ENCODE results near the gene TRIM32. TPM values are rescaled to one million over a fixed set of nuclear protein-coding genes. Genes with fewer than 3 reads are reported as not detected.

The TRIM32 gene
- total RNA-seq, 2 donors from 2014 or later, result 6.9 to 16.2 TPM

- DNase-seq (ENCODE audit: low spot score in 2 of 2), result no peak
- peaks cover 14 to 15% of the 10 kb centered on the region in 2 donors for H3K9me3 Mint-ChIP-seq
- no peak overlapping the region for H3K27ac Mint-ChIP-seq
- ATAC-seq, result no peak
- peaks cover 55 to 75% of the 10 kb centered on the region in 2 donors for H3K36me3 Mint-ChIP-seq
These were observed 8.3 kb downstream of the TRIM32 start for GRCh38 chr9:116695438-116695837.

GRCh38 chr9:116697362-116697761, 10.3 kb downstream of the TRIM32 start:
- Mint-ChIP-seq H3K27ac (no peak overlapping the region), H3K9me3 (peaks cover 14 to 15% of the 10 kb centered on the region in 2 donors), H3K36me3 (peaks cover 73 to 84% of the 10 kb centered on the region in 2 donors)
- DNase-seq (ENCODE audit: low spot score in 2 of 2) (no peak), ATAC-seq (no peak)

GRCh38 chr9:116697887-116698286, 10.8 kb downstream of the TRIM32 start:
- peaks cover 78 to 79% of the 10 kb centered on the region in 2 donors for H3K36me3 Mint-ChIP-seq

DNA sequence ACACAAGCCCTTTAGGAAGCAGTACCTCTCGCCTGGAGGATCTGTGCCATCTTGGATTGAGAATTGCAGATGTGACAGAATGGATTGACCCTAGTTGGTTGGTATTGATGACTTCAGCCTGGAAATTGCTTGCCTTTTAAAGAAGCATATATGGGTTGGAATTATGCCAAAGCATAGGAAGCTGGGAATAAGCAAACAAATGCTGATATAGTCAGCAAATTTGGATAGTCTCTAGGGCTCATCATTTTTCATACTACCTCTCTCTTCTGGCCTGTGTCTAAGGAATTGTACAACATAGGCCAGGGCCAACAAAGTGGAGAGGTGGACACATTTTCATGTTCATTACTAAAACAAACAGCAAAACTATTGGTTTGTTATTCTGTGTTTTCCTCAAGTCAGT, 13.2 kb downstream of the TRIM32 start:
- Mint-ChIP-seq H3K36me3 (peaks cover 68 to 73% of the 10 kb centered on the region in 2 donors), H3K27ac (no peak overlapping the region), H3K9me3 (peaks cover 14 to 15% of the 10 kb centered on the region in 2 donors)
- DNase-seq (ENCODE audit: low spot score in 2 of 2) (no peak), ATAC-seq (no peak)

More at GRCh38 chr9:116697887-116698286, 10.8 kb downstream of the TRIM32 start:
- ATAC-seq (no peak), DNase-seq (ENCODE audit: low spot score in 2 of 2) (no peak)
- H3K27ac Mint-ChIP-seq, result no peak overlapping the region
- peaks cover 14 to 15% of the 10 kb centered on the region in 2 donors for H3K9me3 Mint-ChIP-seq

DNA sequence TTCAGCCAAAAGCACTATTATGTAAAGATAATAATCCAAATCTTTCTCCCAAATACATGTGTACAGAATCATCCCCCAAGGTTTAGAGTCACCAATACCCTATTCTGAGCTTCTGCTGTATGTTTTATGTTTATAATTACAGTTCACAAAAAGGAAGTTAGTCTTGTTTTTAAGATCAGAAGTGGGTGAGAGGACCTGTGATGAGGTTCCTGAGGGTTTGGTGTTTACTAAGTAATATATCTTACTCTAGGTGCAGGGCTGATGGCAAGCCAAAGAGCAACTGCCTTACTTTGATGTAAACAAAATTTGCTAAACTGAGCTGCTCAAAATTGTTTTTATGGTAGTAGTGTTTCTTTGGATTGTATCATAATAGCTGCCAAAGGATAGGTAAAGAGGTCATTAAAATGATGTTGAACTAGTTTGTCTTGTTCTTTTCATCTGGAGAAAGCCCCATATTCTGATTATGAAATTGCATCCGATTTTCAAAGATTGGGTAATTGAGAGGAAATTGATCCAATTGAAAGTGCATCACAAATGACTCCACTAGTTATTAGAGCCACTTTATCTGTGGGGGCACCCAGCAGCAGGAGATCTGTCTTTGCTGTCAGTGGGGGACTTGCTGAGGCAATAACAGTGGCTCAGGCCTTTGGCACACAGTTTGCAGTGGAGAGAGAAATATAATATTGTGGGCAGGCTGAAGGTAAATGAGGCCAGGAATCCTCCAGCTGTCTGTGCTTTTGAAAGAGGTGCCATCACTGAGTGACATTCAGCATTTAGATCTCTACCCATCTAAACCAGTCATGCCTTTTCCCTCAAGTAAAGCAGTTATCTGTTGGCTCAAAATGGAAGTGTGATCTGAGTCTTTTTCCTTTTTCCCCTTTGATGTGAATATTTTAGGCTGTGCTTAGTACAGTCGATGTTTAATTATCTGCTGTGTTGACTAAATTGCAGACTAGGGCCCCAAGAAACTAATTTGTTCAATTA, 14.1 kb downstream of the TRIM32 start:
- Mint-ChIP-seq H3K9me3 (peaks cover 9 to 15% of the 10 kb centered on the region in 2 donors), H3K36me3 (peaks cover 59 to 65% of the 10 kb centered on the region in 2 donors), H3K27ac (peak overlapping the region; percentile 53 to 85)
- ATAC-seq, result peak; percentile 71 to 94
- DNase-seq (ENCODE audit: low spot score in 2 of 2), result no peak

- Mint-ChIP-seq H3K27ac (peak overlapping the region in 1 of 2 donors; percentile 53), H3K9me3 (peaks cover 9 to 15% of the 10 kb centered on the region in 2 donors), H3K36me3 (peaks cover 50 to 56% of the 10 kb centered on the region in 2 donors)
- peak; percentile 40 to 80 for ATAC-seq
- no peak for DNase-seq (ENCODE audit: low spot score in 2 of 2)
These were observed 15.0 kb downstream of the TRIM32 start for GRCh38 chr9:116701940-116702642.

- ATAC-seq (no peak), DNase-seq (ENCODE audit: low spot score in 2 of 2) (no peak)
- Mint-ChIP-seq H3K27ac (no peak overlapping the region), H3K36me3 (peaks cover 34 to 41% of the 10 kb centered on the region in 2 donors), H3K9me3 (peaks cover 8% of the 10 kb centered on the region in 2 donors)
These were observed 16.5 kb downstream of the TRIM32 start for GRCh38 chr9:116703634-116704033.

DNA sequence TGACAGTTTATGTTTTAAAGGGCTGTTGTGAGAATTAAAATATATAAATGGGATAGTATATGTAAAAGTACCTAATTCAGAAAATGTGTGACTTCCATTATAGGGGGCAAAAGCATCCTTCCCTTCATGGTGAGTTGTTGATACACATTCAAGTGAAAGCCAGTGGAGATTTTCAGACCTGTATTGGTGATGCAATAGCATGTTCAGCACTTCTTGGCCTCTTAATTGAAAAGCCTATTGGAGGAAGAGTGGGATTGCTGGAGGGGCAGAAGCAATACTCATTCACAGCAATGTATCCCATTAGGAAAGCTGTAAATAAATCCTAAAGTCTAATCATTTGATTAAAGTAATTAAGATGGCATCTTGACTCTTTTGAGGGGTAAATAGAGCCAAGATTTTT, 17.4 kb downstream of the TRIM32 start:
- H3K27ac Mint-ChIP-seq, result no peak overlapping the region
- ATAC-seq (no peak), DNase-seq (ENCODE audit: low spot score in 2 of 2) (no peak)
- H3K9me3 Mint-ChIP-seq, result peaks cover 5 to 8% of the 10 kb centered on the region in 2 donors
- peaks cover 26 to 32% of the 10 kb centered on the region in 2 donors for H3K36me3 Mint-ChIP-seq

- ATAC-seq, result no peak
- no peak overlapping the region for H3K27ac Mint-ChIP-seq
These were observed 18.4 kb downstream of the TRIM32 start for GRCh38 chr9:116705531-116705930.

DNA sequence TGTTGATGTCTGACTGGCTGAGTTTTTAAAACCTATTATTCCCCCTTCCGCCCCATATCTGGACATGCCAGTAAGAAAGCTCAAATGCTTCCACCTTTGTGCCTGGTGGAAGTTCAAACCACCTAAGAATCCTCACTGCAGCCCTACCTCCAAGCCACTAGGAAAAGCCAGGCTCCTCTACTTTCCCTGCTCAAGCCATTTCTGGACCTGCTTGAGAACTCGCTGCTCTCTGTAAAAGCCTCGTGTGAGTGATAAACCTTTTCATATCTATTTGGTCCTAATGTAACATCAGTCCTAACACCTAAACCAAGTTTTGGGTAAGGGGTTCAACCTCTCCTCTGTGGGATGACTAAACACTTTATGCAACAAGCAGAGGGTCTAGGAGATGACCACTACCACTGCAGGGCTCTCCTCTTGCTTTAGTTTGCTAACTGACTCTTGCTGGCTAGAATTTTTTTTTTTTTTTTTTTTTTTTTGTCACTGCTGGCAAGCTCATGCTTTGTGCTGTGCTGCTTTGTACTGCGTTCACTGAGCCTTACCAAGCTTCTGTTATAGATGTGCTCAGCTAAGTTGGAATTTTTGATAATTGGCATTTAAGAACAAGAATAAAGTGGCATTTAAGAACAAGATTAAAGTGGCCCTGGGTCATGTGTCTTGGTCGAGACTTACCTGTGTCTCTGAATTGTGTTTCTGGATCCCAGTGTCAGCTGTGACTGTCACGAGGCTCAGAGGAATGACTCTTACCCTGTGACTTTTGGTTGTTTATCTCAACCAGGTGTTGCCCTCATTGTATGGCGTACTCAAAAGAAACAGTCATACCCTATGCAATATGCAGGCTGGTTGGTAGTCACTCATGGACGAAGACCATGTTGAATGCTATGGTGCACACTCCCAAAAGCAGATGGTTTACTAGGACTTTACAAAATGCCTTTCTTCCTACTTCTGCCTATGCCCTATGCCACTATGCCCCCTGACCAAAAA, 19.5 kb downstream of the TRIM32 start:
- DNase-seq (ENCODE audit: low spot score in 2 of 2), result no peak
- ATAC-seq, result no peak
- no peak overlapping the region for H3K27ac Mint-ChIP-seq
- H3K9me3 Mint-ChIP-seq, result peaks cover 4 to 6% of the 10 kb centered on the region in 2 donors
- peaks cover 7 to 11% of the 10 kb centered on the region in 2 donors for H3K36me3 Mint-ChIP-seq

More at GRCh38 chr9:116705531-116705930, 18.4 kb downstream of the TRIM32 start:
- no peak for DNase-seq (ENCODE audit: low spot score in 2 of 2)
- peaks cover 4 to 6% of the 10 kb centered on the region in 2 donors for H3K9me3 Mint-ChIP-seq
- peaks cover 15 to 22% of the 10 kb centered on the region in 2 donors for H3K36me3 Mint-ChIP-seq

DNA sequence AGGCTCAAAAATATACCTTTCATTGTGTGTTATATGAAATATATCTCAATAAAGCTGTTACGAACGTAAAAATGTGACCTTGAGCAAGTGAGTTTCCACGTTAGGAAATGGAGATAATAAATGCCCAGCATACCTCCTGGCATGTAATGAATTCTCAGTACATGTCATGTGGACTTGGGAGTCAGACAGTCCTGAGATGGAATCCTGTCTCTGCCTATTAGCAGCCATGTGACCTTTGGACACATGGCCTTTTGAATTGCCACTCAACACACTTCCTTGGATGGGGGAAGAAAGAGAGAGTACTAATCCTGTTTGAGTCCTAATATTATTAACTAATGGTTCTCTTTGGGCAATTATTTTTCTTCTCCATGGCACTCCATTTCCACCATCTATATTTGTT, 25.7 kb downstream of the TRIM32 start:
- Mint-ChIP-seq H3K9me3 (peaks cover 4 to 6% of the 10 kb centered on the region in 2 donors), H3K36me3 (peaks cover 0 to under 1% of the 10 kb centered on the region in 2 donors), H3K27ac (no peak overlapping the region)
- DNase-seq (ENCODE audit: low spot score in 2 of 2) (no peak), ATAC-seq (no peak)

DNA sequence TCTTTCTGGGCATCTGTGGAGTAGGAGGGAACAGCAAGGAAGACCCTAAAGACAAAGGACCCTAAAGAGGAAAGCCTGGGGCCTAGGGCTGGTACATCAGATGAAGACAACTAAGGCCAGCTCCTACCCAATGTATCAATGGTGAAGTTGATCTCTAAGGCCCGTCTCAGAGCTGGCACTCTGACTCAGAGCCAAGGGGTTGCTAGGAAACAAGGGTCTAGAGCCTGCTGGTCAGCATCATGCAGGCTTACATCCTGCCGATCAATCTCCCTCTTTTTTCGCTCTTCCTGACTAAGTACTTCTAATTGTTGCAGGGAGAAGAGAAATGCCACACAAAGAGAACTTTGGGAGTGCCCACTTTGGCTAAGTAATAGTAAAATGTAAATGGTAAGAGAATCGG, 26.2 kb downstream of the TRIM32 start:
- Mint-ChIP-seq H3K36me3 (peaks cover 0 to 5% of the 10 kb centered on the region in 2 donors), H3K27ac (no peak overlapping the region), H3K9me3 (peaks cover 2 to 6% of the 10 kb centered on the region in 2 donors)
- ATAC-seq (no peak), DNase-seq (ENCODE audit: low spot score in 2 of 2) (no peak)

DNA sequence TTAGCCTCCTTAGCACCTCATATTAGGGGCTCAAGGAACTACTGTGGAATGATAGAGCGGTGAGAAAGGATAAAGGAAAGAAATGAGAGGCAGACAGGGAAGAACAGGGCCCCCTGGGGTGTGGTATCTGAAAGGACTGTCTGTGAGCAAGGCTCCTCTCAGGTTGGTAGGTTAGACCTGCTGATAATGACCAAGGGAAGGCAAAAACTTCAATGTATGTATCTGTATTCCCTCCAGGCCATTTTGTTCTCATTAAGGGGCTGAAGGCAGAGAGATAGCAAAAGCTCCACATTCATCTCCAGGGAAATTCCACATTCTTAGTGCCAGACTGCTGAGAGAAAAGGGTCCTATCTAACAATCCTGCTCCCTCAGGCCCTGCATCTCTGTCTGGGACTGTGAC, 28.6 kb downstream of the TRIM32 start:
- no peak overlapping the region for H3K27ac Mint-ChIP-seq
- no peak for ATAC-seq

GRCh38 chr9:116716438-116716837, 29.3 kb downstream of the TRIM32 start:
- Mint-ChIP-seq H3K36me3 (peaks cover 0 to 16% of the 10 kb centered on the region in 2 donors), H3K9me3 (peaks cover 0 to 4% of the 10 kb centered on the region in 2 donors), H3K27ac (no peak overlapping the region)
- DNase-seq (ENCODE audit: low spot score in 2 of 2) (no peak), ATAC-seq (no peak)

More for the DNA sequence above, 28.6 kb downstream of the TRIM32 start:
- no peak for DNase-seq (ENCODE audit: low spot score in 2 of 2)
- H3K36me3 Mint-ChIP-seq, result peaks cover 0 to 13% of the 10 kb centered on the region in 2 donors
- peaks cover 0 to 4% of the 10 kb centered on the region in 2 donors for H3K9me3 Mint-ChIP-seq

DNA sequence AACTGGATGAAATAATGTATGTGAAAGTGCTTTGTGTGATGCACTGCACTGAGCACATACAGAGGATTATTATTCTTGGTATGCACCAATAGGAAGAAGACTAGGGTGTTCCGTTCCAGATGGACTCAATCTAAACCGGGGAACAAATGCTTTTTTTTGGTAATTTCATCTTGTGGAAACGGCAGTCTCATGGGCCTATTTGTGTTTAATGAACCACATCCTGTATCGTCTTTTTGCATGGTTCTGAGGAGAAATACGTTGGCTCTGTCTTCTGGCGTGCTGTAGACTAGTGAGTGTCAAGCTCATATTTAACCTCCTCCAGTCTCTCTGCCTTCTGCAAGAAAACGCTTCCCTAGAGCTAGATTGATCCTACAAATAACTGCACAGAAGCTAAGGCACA, 30.0 kb downstream of the TRIM32 start:
- H3K27ac Mint-ChIP-seq, result no peak overlapping the region
- H3K9me3 Mint-ChIP-seq, result peaks cover 0 to 4% of the 10 kb centered on the region in 2 donors
- peaks cover 0 to 16% of the 10 kb centered on the region in 2 donors for H3K36me3 Mint-ChIP-seq
- ATAC-seq (no peak), DNase-seq (ENCODE audit: low spot score in 2 of 2) (no peak)

DNA sequence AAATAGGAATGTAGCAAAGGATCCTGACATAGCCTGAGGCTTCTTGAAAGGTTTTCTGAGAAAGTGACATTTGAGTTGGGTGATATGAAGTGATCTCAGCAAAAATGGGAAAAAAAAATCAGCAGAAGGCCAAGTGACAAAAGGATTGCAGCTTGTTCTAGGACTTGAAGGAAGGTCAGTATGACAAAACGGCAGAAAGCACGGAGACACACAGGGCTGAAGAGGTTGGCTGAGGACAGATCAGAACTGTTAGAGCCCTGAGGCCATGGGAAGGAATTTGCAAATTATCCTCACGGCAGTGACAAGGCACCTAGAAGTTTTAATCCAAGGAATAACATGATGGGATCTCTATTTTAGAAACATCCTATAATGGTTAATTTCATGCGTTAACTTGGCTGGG, 31.0 kb downstream of the TRIM32 start:
- DNase-seq (ENCODE audit: low spot score in 2 of 2) (no peak), ATAC-seq (no peak)
- Mint-ChIP-seq H3K36me3 (peaks cover 0 to 16% of the 10 kb centered on the region in 2 donors), H3K27ac (no peak overlapping the region), H3K9me3 (peaks cover 0 to 4% of the 10 kb centered on the region in 2 donors)
